Measurements from ENCODE around the gene KCTD16. TPM values are rescaled to one million over a fixed set of nuclear protein-coding genes. Genes with fewer than 3 reads are reported as not detected.

The KCTD16 gene
- polyA plus RNA-seq, 2 of the 4 experiments (the other 2 are of a cell fraction): 0.10 to 0.32 TPM

- no peak for DNase-seq (ENCODE audit: low read depth in 1 of 2, low spot score in 1 of 2)
- Histone ChIP-seq H3K4me2 (no peak overlapping the region), H3K4me1 (no peaks in the 10 kb centered on the region), H3K9me3 (no peaks in the 10 kb centered on the region), H3K4me3 (no peak overlapping the region), H3K27ac (no peak overlapping the region)
- ChIA-PET CTCF (no interaction called here), POLR2A (no interaction called here)
- FAIRE-seq: no peak
- TF ChIP-seq MAFK (IDR thresholded peaks at IDR 0.05; ENCODE audit: partially characterized antibody) (no peak), CTCF (IDR thresholded peaks at IDR 0.05) (no peak), EHF (CRISPR knock-in tag; IDR thresholded peaks at IDR 0.05) (no peak), HOXA7 (CRISPR knock-in tag; IDR thresholded peaks at IDR 0.05) (no peak)
- ATAC-seq: no peak
These were observed 158.3 kb downstream of the KCTD16 start for GRCh38 chr5:144328980-144329379.

- no peak for FAIRE-seq
- no peak for DNase-seq (ENCODE audit: low read depth in 1 of 2, low spot score in 1 of 2)
- TF ChIP-seq NR3C1 (IDR thresholded peaks at IDR 0.05) (no peak), RCOR1 (IDR thresholded peaks at IDR 0.05; ENCODE audit: low read depth, low read length) (no peak), HMGXB4 (CRISPR knock-in tag; IDR thresholded peaks at IDR 0.05; ENCODE audit: borderline replicate concordance) (no peak), ELK1 (IDR thresholded peaks at IDR 0.05; ENCODE audit: low read depth, low read length) (no peak), HES2 (IDR thresholded peaks at IDR 0.05) (no peak)
- Histone ChIP-seq H3K27ac (no peak overlapping the region), H3K4me1 (no peaks in the 10 kb centered on the region), H3K4me2 (no peak overlapping the region), H3K9me3 (no peaks in the 10 kb centered on the region), H3K4me3 (no peak overlapping the region)
- CTCF ChIA-PET: no interaction called here
- no peak for ATAC-seq
- POLR2A ChIA-PET: no interaction called here
These were observed 159.0 kb downstream of the KCTD16 start for GRCh38 chr5:144329681-144330080.

- POLR2A ChIA-PET: no interaction called here
- Histone ChIP-seq H3K4me1 (no peaks in the 10 kb centered on the region), H3K4me3 (no peak overlapping the region), H3K9me3 (no peaks in the 10 kb centered on the region), H3K4me2 (no peak overlapping the region), H3K27ac (no peak overlapping the region)
- ATAC-seq (no peak), DNase-seq (ENCODE audit: low read depth in 1 of 2, low spot score in 1 of 2) (no peak), FAIRE-seq (no peak)
- CTCF ChIA-PET: interaction anchor here (0.9 to 1.6 kb wide), 2 partner anchors 12 to 17 kb away, joined by 3 to 6 read pairs; no protein-coding TSS in a partner anchor
- TF ChIP-seq RCOR1 (IDR thresholded peaks at IDR 0.05; ENCODE audit: low read depth, low read length): no peak
- TF ChIP-seq EHF (CRISPR knock-in tag; IDR thresholded peaks at IDR 0.05): no peak
- no peak for TF ChIP-seq REST (IDR thresholded peaks at IDR 0.05)
- no peak for TF ChIP-seq ZNF302 (CRISPR knock-in tag; IDR thresholded peaks at IDR 0.05)
- no peak for TF ChIP-seq MAFK (IDR thresholded peaks at IDR 0.05; ENCODE audit: partially characterized antibody)
- no peak for TF ChIP-seq CBX2 (IDR thresholded peaks at IDR 0.05; ENCODE audit: borderline replicate concordance, low read depth)
- TF ChIP-seq HOXB5 (CRISPR knock-in tag; IDR thresholded peaks at IDR 0.05): no peak
These were observed 160.7 kb downstream of the KCTD16 start for GRCh38 chr5:144331361-144331760.
